IMR-90 (cell line): ENCODE results near the gene VPS54.

Source experiments
- MXI1 ChIP-seq: IDR thresholded peaks from 2 replicates; pipeline ENCODE4 v1.6.1; 2012; ENCODE audit warnings: low read depth, mild to moderate bottlenecking, low read length, moderate library complexity, borderline replicate concordance
- TF ChIP-seq, protein P1 (sequence below): fragments of 150-350 bp; IDR thresholded peaks from 2 replicates; pipeline ENCODE4 v1.6.1; 2016; ENCODE audit warnings: low read depth, mild to moderate bottlenecking, low read length, moderate library complexity, borderline replicate concordance

DNA sequence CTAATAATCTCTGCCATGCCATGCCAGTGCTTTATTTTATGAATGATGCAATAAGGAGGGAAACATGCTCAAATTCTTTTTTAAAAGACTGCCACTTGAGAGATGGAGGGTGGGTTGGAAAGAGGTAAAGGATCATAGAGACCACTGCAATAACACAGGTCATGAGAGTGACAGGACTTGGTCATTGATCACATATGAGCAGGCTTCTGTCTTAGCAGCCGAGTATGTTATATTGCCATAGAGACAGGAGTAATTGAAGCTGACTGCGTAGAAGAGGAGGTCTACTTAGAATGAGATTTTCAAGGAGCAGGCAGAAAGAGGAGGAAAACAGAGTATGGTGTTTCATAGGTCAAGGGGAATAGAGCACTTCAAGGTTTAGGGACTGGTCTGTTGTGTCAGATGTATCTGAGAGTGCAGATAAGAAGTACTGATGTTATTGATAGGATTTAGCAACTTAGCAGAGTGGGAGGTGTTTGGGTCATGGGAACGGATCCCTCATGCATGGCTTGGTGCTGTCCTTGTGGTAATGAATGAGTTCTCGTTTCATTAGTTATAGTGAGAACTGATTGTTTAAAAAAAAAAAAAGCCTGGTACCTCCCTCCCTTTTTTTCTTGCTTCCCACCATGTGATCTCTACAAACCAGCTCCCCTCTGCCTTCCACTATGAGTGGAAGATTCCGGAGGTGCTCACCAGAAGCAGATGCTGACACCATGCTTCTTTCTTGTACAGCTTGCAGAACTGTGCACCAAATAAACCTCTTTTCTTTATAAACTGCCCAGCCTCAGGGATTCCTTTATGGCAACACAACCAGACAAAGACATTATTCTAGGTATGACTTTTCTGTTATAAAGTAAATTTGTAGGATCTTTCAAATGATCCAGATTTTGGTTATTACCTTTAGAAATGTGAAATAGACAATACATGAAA lies 144.8 kb downstream of the VPS54 start:
- no peak for TF ChIP-seq MXI1
- TF ChIP-seq, protein P1, sequence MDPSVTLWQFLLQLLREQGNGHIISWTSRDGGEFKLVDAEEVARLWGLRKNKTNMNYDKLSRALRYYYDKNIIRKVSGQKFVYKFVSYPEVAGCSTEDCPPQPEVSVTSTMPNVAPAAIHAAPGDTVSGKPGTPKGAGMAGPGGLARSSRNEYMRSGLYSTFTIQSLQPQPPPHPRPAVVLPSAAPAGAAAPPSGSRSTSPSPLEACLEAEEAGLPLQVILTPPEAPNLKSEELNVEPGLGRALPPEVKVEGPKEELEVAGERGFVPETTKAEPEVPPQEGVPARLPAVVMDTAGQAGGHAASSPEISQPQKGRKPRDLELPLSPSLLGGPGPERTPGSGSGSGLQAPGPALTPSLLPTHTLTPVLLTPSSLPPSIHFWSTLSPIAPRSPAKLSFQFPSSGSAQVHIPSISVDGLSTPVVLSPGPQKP: no peak
